ENCODE measurements around the gene ZKSCAN8. TPM values are rescaled to one million over a fixed set of nuclear protein-coding genes. Genes with fewer than 3 reads are reported as not detected.
A peak's percentile ranks its signal among the peaks of the same experiment; 100 is the strongest.

ZKSCAN8 gene
- total RNA-seq, 2 donors from 2014 or later, result 12.5 to 14.8 TPM

DNA sequence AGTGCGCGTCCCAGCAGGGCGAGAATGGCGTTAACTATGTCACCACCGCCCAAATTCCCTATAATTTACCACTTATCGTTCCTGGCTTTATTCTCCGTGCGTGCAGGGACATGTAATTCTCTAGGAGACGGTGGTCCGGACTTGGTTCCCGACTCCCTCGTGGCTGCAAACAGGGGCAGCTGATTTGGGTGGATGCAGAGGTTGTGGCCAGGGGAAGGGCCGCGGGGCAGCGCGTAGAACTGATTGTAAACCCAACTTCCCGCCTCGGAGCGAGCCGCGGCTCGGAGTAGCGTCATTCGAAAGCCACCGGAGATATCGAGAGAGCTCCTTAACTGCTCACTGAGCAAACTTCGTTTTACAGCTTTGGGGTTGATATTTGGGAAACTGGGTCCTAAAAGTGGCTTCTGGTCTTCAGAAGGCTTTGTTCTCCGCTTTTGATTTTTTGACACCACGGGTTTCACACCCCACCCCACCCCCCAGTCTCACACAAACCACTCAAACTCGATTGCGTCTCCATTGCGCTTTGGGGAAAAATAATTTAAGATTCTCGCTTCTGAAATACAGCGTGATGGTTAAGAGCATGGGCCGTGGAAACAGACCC is 65.9 kb downstream of the ZKSCAN8 start:
- peaks cover 0 to 37% of the 10 kb centered on the region in 2 donors for H3K27me3 ChIP-seq
- H3K9me3 ChIP-seq, result no peaks in the 10 kb centered on the region
- H3K4me1 ChIP-seq, result peaks cover 2% of the 10 kb centered on the region
- WGBS, 2 donors, result 2 to 15% methylated on average over 30 to 35 of the region's 35 CpGs
- H3K36me3 ChIP-seq (replicated peaks in 1 of 2; ENCODE audit: insufficient read depth in 1 of 2, low read depth in 2 of 2), result no peaks in the 10 kb centered on the region
- DNase-seq (peak in 1 of 4 donors; percentile 17), ATAC-seq (no peak)
- H3K4me3 ChIP-seq, result no peak overlapping the region
- no peak overlapping the region for H3K27ac ChIP-seq
- intact Hi-C loops (cut with DNase I), result no loop called here
- no peak for TF ChIP-seq POLR2A (IDR thresholded peaks at IDR 0.05)
- TF ChIP-seq, protein P1, sequence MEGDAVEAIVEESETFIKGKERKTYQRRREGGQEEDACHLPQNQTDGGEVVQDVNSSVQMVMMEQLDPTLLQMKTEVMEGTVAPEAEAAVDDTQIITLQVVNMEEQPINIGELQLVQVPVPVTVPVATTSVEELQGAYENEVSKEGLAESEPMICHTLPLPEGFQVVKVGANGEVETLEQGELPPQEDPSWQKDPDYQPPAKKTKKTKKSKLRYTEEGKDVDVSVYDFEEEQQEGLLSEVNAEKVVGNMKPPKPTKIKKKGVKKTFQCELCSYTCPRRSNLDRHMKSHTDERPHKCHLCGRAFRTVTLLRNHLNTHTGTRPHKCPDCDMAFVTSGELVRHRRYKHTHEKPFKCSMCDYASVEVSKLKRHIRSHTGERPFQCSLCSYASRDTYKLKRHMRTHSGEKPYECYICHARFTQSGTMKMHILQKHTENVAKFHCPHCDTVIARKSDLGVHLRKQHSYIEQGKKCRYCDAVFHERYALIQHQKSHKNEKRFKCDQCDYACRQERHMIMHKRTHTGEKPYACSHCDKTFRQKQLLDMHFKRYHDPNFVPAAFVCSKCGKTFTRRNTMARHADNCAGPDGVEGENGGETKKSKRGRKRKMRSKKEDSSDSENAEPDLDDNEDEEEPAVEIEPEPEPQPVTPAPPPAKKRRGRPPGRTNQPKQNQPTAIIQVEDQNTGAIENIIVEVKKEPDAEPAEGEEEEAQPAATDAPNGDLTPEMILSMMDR (IDR thresholded peaks at IDR 0.05), result no peak

DNA sequence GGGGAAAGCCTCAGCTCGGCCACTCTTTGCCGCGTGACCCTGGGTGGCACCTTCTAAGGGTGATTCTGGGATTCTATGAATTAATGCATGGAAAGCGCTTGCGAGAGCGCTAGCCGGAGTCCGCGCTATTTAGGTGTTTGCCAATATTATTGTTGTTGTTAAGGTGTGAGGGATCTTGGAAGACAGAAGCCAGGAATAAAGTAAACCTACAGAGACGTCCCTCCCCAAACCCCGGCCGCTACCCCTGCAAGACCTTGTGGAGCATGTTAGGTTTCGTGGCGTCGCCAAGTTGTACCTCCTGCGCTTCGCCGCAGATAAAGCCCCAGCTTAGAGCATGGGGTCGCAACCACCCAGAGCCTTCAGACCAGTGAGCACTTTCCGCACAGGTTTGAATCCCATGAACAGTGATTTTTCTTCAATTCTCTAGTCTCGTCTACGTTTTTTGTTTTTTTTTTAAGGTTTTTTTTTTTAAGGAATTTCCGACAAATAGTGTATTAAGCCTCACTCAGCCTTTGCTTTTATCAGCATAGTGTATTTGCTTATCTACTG is 66.5 kb downstream of the ZKSCAN8 start:
- no peak for ATAC-seq
- WGBS, 2 donors, result 6 to 11% methylated on average over 23 of the region's 23 CpGs
- H3K27ac ChIP-seq, result no peak overlapping the region

More for the DNA sequence above, 66.5 kb downstream of the ZKSCAN8 start:
- H3K36me3 ChIP-seq (replicated peaks in 1 of 2; ENCODE audit: insufficient read depth in 1 of 2, low read depth in 2 of 2), result no peaks in the 10 kb centered on the region
- H3K4me1 ChIP-seq, result peaks cover 7% of the 10 kb centered on the region
- H3K9me3 ChIP-seq, result no peaks in the 10 kb centered on the region
- H3K27me3 ChIP-seq, result peaks cover 0 to 35% of the 10 kb centered on the region in 2 donors
- intact Hi-C loops (cut with DNase I), result no loop called here
- TF ChIP-seq POLR2A (IDR thresholded peaks at IDR 0.05), result no peak
- TF ChIP-seq, protein P1 (IDR thresholded peaks at IDR 0.05), result no peak
- no peak for DNase-seq
- no peak overlapping the region for H3K4me3 ChIP-seq

Other genes starting within 250 kb of the ZKSCAN8 start
- not detected for gene OR2B2, start 229.5 kb upstream of the ZKSCAN8 start, total RNA-seq
- gene OR2B6, start 184.6 kb upstream of the ZKSCAN8 start, total RNA-seq, result not detected
- gene ZNF165, start 61.3 kb upstream of the ZKSCAN8 start, total RNA-seq, result 1 to 10 TPM; 2.9 to 4.3 TPM
- gene ZSCAN16, start 17.3 kb upstream of the ZKSCAN8 start, total RNA-seq, result 1 to 10 TPM; 1.3 to 5.9 TPM
- 10 to 100 TPM in 1 of 2 donors, 1 to 10 TPM in 1; 9.1 to 10.9 TPM for gene ZSCAN9, start 83.4 kb downstream of the ZKSCAN8 start, total RNA-seq
- gene ZKSCAN4, start 110.4 kb downstream of the ZKSCAN8 start, total RNA-seq, result 1 to 10 TPM; 2.3 to 2.6 TPM
- gene NKAPL, start 117.4 kb downstream of the ZKSCAN8 start, total RNA-seq, result under 1 TPM in 1 of 2 donors, not detected in 1; 0.52 TPM
- 10 to 100 TPM in 1 of 2 donors, 1 to 10 TPM in 1; 8.2 to 22.8 TPM for gene ZSCAN26, start 125.3 kb downstream of the ZKSCAN8 start, total RNA-seq
- 1 to 10 TPM in 1 of 2 donors, under 1 TPM in 1; 0.66 to 2.3 TPM for gene PGBD1, start 139.7 kb downstream of the ZKSCAN8 start, total RNA-seq
- gene ZSCAN31, start 194.3 kb downstream of the ZKSCAN8 start, total RNA-seq, result 10 to 100 TPM; 14.0 to 26.4 TPM
- 1 to 10 TPM; 1.3 to 1.6 TPM for gene ZKSCAN3, start 208.1 kb downstream of the ZKSCAN8 start, total RNA-seq